Muscle layer of duodenum (tissue), 2 donors: ENCODE data around the gene BFSP2.
"Not testable (repeated sequence)": the region's sequence is repeated elsewhere in the genome, so short reads cannot be mapped to it uniquely, and the experiment has no call there.

Source experiments
- H3K27ac ChIP-seq: one replicate; pipeline ENCODE4 v1.7.0; 2013; ENCODE audit warnings: mild to moderate bottlenecking, low read length
- H3K27me3 ChIP-seq: one replicate; pipeline ENCODE4 v1.7.0; 2013; ENCODE audit warnings: low read depth, mild to moderate bottlenecking, control low read depth, low read length
- H3K36me3 ChIP-seq, 2 donors: one replicate each; pipeline ENCODE4 v1.7.0; 2013; ENCODE audit warnings: low read length in 2 of 2, control low read depth in 1 of 2, mild to moderate bottlenecking in 1 of 2; ENCODE audit not compliant: insufficient read depth in 2 of 2, control insufficient read depth in 1 of 2
- H3K4me1 ChIP-seq, 2 donors: one replicate each; pipeline ENCODE4 v1.7.0; 2013; ENCODE audit warnings: low read length in 2 of 2, mild to moderate bottlenecking in 2 of 2, control low read depth in 1 of 2, moderate library complexity in 1 of 2; ENCODE audit not compliant: insufficient read depth in 2 of 2, control insufficient read depth in 1 of 2
- H3K4me3 ChIP-seq, 2 donors: one replicate each; pipeline ENCODE4 v1.7.0; 2013; ENCODE audit warnings: low read length in 2 of 2, low read depth in 1 of 2, mild to moderate bottlenecking in 1 of 2
- H3K9me3 ChIP-seq, 2 donors: one replicate each; pipeline ENCODE4 v1.7.0; 2013; ENCODE audit warnings: low read length in 2 of 2, control low read depth in 1 of 2, mild to moderate bottlenecking in 1 of 2; ENCODE audit not compliant: control insufficient read depth in 1 of 2
- donor health status: healthy.

Gene BFSP2

DNA sequence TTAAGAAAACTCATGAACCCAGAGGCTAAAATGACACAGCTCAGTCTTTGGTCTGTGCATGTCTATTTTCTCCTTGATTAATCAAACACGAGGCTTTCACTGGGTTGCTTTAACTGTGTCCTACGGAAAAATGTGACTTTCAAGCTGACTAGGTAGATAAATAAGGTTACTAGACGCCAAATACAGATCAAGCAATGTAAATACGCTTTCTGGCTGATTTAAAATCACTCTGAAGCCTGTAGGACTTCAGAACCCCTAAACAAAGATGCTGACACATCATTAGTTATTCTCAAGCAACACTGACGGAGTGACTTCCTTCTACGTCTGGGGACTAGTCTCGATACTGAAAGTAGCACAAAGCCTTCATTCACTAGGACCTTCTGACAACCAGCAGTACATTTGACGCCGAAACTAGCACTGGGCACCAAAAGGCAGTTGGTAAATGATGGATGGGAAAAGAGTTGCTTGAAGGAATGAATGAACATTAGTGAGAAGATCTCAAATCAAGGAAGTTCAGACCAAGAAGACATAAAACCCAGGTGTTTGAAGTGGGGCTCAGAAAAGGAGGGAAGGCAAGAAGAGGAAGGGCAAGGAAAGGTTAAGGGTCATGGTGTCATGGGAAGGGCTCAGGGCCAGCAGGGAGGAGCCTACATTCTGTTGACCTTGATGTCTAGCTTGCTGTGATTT is 106.5 kb downstream of the BFSP2 start:
- Histone ChIP-seq H3K27me3 (no peaks in the 10 kb centered on the region), H3K9me3 (no peaks in the 10 kb centered on the region), H3K4me1 (no peaks in the 10 kb centered on the region), H3K27ac (peak overlapping the region; percentile 46), H3K36me3 (no peaks in the 10 kb centered on the region), H3K4me3 (peak overlapping the region in 1 of 2 donors; percentile 27)

DNA sequence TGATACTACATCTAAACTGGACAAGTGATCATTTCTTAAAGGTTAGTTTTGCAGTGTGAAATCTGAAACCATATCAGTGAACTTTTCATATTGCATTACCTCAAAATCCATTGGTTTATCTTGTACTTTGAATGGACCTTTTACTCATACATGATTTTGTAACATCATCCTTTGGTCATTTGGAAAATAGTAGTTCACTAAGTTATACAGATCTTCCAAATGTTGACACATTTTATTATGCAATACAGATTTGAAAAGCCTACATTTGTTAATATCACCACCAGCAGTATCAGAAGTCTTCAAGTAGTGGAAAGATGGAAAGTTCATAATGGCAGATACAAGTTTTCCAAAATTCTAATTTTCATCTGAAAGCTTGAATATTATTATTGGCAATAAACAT is 109.6 kb downstream of the BFSP2 start:
- no peak overlapping the region for H3K27ac ChIP-seq
- H3K27me3 ChIP-seq = no peaks in the 10 kb centered on the region
- H3K4me1 ChIP-seq = no peaks in the 10 kb centered on the region
- H3K4me3 ChIP-seq = no peak overlapping the region
- no peaks in the 10 kb centered on the region for H3K36me3 ChIP-seq
- no peaks in the 10 kb centered on the region for H3K9me3 ChIP-seq

DNA sequence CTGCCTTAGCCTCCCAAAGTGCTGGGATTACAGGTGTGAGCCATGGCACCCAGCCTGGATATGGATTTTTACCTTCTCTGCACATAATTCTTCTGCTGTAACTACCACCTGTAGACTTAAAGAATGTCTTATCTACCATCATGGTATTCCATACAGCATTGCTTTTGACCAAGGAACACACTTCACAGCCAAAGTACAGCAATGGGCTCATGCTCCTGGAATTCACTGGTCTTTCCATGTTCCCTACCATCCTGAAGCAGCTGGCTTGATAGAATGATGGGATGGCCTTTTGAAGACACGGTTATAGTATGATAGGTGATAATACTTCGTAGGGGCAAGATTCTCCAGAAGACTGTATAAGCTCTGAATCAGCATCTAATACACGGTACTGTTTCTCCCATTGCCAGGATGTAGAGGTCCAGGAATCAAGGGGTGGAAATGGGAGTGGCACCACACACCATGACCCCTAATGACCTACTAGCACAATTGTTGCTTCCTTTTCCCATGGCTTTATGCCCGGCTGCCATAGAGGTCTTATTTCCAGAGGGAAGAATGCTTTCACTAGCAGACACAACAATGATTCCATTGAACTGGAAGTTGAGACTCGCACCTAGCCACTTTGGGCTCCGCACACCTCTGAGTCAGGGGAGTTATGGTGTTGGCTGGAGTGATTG is 112.7 kb downstream of the BFSP2 start:
- no peaks in the 10 kb centered on the region for H3K4me1 ChIP-seq
- no peaks in the 10 kb centered on the region for H3K27me3 ChIP-seq
- H3K9me3 ChIP-seq = no peaks in the 10 kb centered on the region
- no peak overlapping the region for H3K4me3 ChIP-seq
- no peak overlapping the region for H3K27ac ChIP-seq
- no peaks in the 10 kb centered on the region for H3K36me3 ChIP-seq

DNA sequence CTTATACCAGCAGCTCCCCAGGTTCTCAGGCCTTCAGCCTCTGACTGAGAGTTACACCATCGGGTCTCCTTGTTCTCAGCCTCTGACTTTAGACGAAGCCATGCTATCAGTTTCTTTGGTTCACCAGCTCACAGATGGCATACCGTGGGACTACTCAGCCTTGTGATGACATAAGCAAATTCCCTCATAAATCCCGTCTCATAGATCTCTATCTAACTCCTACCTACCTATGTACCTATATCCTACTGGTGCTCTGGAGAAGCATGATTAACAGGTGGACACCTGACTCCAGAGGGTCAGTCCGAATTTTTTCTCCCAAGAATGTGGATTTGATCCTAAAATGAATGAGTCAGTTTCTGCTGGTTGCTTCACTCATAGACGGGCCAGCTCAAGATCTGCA is 114.6 kb downstream of the BFSP2 start:
- H3K4me1 ChIP-seq = no peaks in the 10 kb centered on the region
- H3K4me3 ChIP-seq = no peak overlapping the region
- no peak overlapping the region for H3K27ac ChIP-seq
- no peaks in the 10 kb centered on the region for H3K9me3 ChIP-seq
- H3K27me3 ChIP-seq = no peaks in the 10 kb centered on the region
- no peaks in the 10 kb centered on the region for H3K36me3 ChIP-seq

DNA sequence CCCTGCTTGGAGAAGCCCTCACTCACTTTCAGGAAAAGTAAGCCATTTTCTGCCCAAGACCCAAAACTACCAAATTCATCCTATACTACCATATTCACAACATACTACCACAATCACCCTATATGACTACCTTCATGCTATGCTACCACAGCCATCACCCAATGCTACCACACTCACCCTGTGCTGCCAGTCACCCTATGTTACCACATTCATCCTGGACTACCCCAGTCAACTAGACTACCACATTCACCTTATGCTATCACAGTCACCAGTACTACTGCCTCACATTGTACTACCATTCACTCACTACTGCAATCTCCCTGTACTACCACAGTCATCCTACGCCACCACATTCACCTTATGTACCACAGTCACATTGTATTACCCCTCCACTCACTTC is 115.3 kb downstream of the BFSP2 start:
- Histone ChIP-seq H3K36me3 (no peaks in the 10 kb centered on the region), H3K9me3 (no peaks in the 10 kb centered on the region), H3K27ac (no peak overlapping the region), H3K4me3 (no peak overlapping the region), H3K4me1 (no peaks in the 10 kb centered on the region), H3K27me3 (no peaks in the 10 kb centered on the region)

DNA sequence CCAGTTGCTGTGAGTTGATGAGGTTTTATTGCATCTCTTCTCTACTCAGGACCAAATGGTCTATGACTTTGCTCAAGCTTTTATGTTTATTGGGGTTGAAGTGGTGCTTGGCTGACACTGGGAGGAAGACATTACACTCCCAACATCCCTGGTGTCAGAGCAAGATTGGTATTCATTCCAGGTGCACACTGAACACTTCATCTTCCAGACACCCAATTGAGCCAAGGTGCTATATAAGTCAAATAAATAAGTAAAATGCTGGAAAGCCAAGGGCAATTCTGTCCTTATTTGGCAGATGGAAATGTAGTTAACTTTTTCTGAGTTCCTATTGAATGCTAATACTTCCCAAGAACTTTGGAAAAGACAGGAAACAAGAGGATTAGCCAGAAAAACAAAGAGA is 120.4 kb downstream of the BFSP2 start:
- Histone ChIP-seq H3K27ac (no peak overlapping the region), H3K4me1 (peaks cover 0 to 5% of the 10 kb centered on the region in 2 donors), H3K9me3 (no peaks in the 10 kb centered on the region), H3K36me3 (no peaks in the 10 kb centered on the region), H3K27me3 (no peaks in the 10 kb centered on the region), H3K4me3 (no peak overlapping the region)

DNA sequence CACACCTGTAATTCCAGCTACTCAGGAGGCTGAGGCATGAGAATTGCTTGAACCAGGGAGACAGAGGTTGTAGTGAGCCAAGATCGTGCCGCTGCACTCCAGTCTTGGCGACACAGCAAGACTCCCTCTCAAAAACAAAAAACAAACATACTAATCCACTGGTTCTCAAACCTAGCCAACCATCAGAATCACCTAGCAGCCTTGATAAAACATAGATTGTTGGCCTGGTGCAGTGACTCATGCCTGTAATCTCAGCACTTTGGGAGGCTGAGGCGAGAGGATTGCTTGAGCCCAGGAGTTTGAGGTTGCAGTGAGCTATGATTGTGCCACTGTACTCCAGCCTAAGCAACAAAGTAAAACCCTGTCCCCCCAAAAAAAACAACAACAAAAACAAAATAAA is 121.1 kb downstream of the BFSP2 start:
- H3K9me3 ChIP-seq, H3K36me3 ChIP-seq, H3K27me3 ChIP-seq, H3K27ac ChIP-seq, H3K4me3 ChIP-seq, H3K4me1 ChIP-seq: not testable (repeated sequence)

DNA sequence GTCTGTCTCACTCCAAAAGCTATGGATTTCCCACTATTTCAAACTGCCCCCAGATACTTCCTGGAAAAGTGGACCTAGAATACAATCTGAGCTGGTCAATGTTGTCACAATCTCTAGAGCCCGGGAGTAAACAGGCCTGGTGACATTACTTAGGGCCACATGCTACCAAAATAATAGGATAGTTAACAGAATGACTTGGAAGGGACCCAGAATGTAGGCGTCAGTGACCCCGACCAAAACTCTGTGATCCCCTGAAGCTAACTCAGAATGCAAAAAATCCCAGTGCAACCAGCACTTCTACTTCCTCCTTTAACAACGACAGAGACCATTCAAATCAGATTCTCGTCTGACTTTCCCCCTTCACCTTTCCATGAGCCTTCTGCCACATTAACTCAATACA is 122.1 kb downstream of the BFSP2 start:
- Histone ChIP-seq H3K4me3 (no peak overlapping the region), H3K27me3 (no peaks in the 10 kb centered on the region), H3K9me3 (no peaks in the 10 kb centered on the region), H3K27ac (no peak overlapping the region), H3K4me1 (peaks cover 0 to 8% of the 10 kb centered on the region in 2 donors), H3K36me3 (no peaks in the 10 kb centered on the region)

DNA sequence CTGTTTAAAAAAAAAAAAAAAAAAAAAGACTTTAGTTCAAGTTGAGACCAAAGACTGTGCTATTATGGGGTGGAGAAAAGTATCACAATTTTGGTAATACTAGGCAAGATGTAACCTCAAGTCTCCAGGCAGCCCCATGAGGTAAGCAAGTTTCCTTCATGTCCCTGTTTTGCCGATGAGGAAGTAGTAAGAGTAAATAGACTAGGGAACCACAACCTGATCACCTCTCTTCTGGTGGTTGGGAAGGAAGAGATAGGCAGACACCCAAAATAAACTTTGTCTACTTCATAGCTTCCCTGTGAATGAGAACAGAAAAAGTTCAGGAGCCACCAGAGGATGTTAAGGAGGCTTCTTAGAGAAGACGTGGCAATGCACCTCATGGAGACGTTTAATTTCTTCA is 123.9 kb downstream of the BFSP2 start:
- H3K36me3 ChIP-seq, H3K27me3 ChIP-seq, H3K27ac ChIP-seq, H3K9me3 ChIP-seq, H3K4me3 ChIP-seq, H3K4me1 ChIP-seq: not testable (repeated sequence)
